Hematopoietic multipotent progenitor cell treated with erythropoietin and hydrocortisone succinate and interleukin-3 and kit ligand, for 4 days (in vitro differentiated cells): ENCODE measurements around the gene APBA2.
A peak's percentile ranks its signal among the peaks of the same experiment; 100 is the strongest.

Experiments
- DNase-seq: peaks from one replicate; pipeline ENCODE4 v3.0.0-alpha.2; 2015

APBA2 gene

GRCh38 chr15:28897861-28898585 lies 12.2 kb downstream of the APBA2 start:
- no peak for DNase-seq

- DNase-seq = no peak
Observed at GRCh38 chr15:28899061-28899738, 13.4 kb downstream of the APBA2 start.

- no peak for DNase-seq
Observed at GRCh38 chr15:28900041-28900891, 14.5 kb downstream of the APBA2 start.

GRCh38 chr15:28900892-28901586 lies 15.3 kb downstream of the APBA2 start:
- DNase-seq = no peak

- no peak for DNase-seq
Observed at GRCh38 chr15:28901587-28901980, 15.8 kb downstream of the APBA2 start.

DNA sequence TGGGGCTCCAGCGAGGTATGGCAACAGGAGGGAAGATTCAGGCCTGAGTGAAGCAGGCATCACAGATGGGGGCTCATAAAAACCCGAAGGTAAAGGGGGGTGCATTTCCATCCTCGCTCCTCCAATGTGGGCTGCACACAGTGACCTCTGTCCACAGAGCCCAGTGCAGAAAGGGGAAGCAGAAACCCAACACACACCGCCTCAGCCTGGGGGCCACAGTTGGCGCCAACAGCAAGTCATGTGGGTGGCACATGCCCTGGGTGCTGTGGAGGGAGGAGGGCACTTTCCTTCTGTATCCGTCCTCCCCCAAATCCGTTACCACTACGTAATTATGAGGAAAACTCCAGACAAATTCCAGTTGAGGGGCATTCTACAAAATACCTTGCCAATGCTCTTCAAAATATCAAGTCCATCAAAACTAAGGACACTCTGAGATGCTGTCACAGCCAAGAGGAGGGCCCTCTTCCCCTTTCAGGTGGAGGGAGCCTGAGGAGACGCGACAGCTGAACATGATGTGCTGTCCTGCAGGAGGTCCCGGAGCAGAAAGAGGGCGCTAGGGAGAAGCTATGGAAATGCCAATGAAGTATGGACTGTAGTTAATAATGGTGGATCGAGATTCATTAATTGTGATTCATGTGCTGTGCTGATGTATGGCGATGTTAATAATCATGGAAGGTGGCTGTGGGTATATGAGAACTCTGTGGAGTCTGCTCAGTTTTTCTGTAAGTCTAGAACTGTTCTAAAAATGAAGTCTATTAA lies 16.4 kb downstream of the APBA2 start:
- DNase-seq = peak; percentile 40

- DNase-seq = no peak
Observed at GRCh38 chr15:28902856-28903255, 17.1 kb downstream of the APBA2 start.

DNA sequence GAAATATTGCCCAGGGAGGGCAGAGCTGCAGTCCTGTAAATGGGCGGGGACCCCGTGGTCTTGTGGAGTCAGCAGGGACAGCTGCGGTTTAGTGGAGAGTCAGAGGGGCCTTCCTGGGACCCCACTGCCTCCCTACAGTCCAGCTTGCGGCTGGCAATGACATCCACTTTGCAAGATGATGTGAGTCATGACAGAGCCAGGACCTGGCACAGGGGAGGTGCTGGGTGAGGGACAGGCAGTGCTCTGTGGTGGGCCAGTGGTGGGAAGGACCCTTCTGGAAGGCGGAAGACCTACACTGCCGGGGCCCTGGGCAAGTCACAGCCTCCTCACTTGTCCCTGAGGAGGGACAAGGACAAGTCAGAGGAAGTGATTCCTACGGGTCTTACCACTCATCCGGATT lies 17.8 kb downstream of the APBA2 start:
- DNase-seq = peak; percentile 36

DNA sequence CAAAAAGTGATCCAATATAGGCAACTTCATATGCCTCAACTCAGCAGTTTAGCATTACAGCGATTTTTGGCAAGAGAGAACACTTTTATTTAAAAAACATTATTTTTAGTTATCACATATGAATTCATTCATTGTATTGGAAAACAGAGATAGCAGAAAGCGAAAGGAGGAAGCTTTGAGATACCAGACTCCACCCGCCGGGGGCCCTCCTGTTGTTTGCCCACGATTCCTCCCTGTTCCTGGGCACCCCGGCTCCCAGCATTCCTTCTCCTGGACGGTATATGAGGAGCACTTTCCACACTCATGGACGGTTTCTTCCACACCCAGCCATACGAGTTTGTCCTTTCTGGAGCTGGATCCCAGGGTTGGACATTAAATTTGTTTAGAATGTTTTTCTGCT lies 18.2 kb downstream of the APBA2 start:
- peak; percentile 58 for DNase-seq

DNA sequence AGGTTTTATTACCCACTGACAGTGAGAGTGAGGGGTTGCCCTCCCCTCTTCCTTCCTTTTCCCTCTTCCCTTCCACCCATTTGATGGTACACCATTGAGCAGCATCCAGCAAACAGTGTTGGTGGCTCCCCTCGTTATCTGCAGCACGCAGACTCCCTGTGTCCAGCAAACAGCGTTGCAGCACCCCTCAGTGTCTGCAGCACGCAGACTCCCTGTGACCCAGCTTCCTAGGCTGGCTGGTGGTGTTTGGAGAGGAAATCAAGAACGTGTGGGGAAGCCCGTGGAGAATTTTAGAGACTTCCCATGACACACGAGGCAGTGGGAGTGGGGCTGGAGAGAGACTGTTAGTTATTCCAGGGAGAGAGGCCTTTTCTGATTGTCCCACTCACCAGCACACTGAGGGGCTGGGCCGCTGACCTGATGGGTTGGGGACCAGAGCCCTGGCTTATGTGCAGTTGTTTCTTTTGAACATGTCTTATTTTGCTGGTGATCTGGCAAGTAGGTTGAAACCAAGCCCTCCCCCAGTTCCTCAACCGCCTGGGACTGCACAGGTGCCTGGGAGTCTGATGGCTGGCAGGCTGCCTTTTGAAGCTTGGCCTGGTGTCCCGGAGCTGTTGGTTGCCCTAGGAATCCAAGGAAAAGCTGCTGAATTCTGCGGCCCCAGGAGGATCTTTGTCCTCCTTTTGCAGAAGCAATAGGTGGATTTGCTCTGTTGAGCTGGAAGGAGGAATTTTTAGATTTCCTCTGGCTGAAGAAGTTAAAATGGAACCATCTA lies 19.0 kb downstream of the APBA2 start:
- peak; percentile 92 for DNase-seq

DNA sequence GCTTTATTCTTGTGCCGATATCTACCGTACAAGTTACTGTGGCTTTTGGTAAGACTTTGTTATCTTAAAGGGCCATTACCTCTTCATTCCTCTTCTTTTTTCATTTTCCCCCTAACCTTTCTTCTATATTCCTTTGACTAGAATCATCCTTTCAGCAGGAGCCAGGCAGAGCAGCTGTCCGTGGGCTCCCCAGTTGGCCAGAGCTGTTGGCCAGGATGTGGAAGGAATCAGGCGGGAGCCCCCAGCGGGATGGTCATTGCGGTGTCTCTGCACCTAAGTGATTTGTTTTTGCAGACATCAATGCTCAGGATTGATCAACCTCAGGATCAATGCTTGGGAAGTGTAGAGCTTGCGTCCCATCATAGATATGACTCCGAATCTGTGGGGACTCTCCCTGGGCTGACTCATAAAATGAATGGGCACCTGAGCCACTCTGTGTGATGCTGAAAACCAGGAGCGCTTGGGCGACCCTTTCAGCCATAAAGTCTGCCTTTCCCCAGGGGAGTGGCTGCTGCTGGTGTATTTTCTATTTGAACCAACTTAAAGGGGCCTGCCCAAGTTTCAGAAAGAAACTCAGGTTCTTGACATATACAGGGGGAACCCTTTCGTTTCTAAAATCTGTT lies 21.7 kb downstream of the APBA2 start:
- no peak for DNase-seq

GRCh38 chr15:28909958-28910500 lies 24.3 kb downstream of the APBA2 start:
- no peak for DNase-seq

- peak; percentile 97 for DNase-seq
Observed at GRCh38 chr15:28911310-28911931, 25.6 kb downstream of the APBA2 start.

DNA sequence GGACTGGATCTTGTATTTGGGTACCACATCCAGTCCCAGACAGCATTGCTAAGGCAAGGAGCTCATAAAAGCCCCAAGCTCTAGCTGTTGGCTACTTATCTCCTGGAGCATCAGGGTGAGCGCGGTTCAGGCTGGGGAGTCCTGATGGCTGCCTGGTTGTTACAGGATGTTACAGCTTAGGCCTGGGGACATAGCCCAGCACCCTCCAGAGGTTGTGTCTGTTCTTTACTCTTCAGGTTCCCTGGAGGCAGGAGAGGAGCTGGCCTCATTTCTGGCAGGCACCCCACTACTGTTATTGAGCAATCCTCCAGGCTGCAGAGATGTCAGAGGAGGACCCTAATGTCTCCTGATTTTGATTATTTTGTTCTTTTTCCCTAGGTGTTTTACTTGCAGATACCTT lies 26.6 kb downstream of the APBA2 start:
- peak; percentile 85 for DNase-seq

GRCh38 chr15:28913171-28913765 lies 27.5 kb downstream of the APBA2 start:
- DNase-seq = no peak

GRCh38 chr15:28914046-28914445 lies 28.3 kb downstream of the APBA2 start:
- no peak for DNase-seq

GRCh38 chr15:28914483-28915023 lies 28.8 kb downstream of the APBA2 start:
- peak; percentile 74 for DNase-seq

GRCh38 chr15:28915041-28915810 lies 29.5 kb downstream of the APBA2 start:
- DNase-seq = no peak

GRCh38 chr15:28915935-28916334 lies 30.2 kb downstream of the APBA2 start:
- no peak for DNase-seq
